ENCODE data around the gene CHMP6. TPM values are rescaled to one million over a fixed set of nuclear protein-coding genes. Genes with fewer than 3 reads are reported as not detected.

CHMP6 gene
- total and polyA plus RNA-seq, 11 donors, result 17.9 to 35.5 (median 19.6) TPM

GRCh38 chr17:80986046-80986445, 5.6 kb upstream of the CHMP6 start:
- Histone ChIP-seq H3K9me3 (no peaks in the 10 kb centered on the region), H3K27ac (no peak overlapping the region), H3K27me3 (peaks cover 0 to 14% (median 1%) of the 10 kb centered on the region in 9 donors), H3K4me1 (peaks cover 0 to 22% (median 11%) of the 10 kb centered on the region in 12 donors), H3K36me3 (no peaks in the 10 kb centered on the region), H3K4me3 (no peak overlapping the region)
- intact Hi-C loops (cut with DNase I), result loop anchor here in 3 of 10 donors (5.0 kb wide), 1 partner anchor 116 kb away; no protein-coding TSS in a partner anchor
- DNase-seq (no peak), ATAC-seq (no peak)
- TF ChIP-seq, protein P1, sequence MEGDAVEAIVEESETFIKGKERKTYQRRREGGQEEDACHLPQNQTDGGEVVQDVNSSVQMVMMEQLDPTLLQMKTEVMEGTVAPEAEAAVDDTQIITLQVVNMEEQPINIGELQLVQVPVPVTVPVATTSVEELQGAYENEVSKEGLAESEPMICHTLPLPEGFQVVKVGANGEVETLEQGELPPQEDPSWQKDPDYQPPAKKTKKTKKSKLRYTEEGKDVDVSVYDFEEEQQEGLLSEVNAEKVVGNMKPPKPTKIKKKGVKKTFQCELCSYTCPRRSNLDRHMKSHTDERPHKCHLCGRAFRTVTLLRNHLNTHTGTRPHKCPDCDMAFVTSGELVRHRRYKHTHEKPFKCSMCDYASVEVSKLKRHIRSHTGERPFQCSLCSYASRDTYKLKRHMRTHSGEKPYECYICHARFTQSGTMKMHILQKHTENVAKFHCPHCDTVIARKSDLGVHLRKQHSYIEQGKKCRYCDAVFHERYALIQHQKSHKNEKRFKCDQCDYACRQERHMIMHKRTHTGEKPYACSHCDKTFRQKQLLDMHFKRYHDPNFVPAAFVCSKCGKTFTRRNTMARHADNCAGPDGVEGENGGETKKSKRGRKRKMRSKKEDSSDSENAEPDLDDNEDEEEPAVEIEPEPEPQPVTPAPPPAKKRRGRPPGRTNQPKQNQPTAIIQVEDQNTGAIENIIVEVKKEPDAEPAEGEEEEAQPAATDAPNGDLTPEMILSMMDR (IDR thresholded peaks at IDR 0.05), result no peak
- no peak for TF ChIP-seq POLR2A (IDR thresholded peaks at IDR 0.05)
- 79 to 86% (median 85%) methylated on average over 7 of the region's 7 CpGs for WGBS, 4 donors

GRCh38 chr17:80986816-80987475, 4.7 kb upstream of the CHMP6 start:
- DNase-seq (peak; percentile 42 to 63 (median 53)), ATAC-seq (peak in 2 of 4 donors; percentile 38 to 45)
- 65 to 69% (median 66%) methylated on average over 17 to 18 of the region's 18 CpGs for WGBS, 4 donors
- H3K4me3 ChIP-seq, result no peak overlapping the region
- peaks cover 0 to 24% (median 11%) of the 10 kb centered on the region in 12 donors for H3K4me1 ChIP-seq
- intact Hi-C loops (cut with DNase I), result loop anchor here in 3 of 10 donors (5.0 kb wide), 1 partner anchor 115 kb away; no protein-coding TSS in a partner anchor
- peaks cover 0 to 7% (median 0%) of the 10 kb centered on the region in 9 donors for H3K27me3 ChIP-seq
- peak overlapping the region in 2 of 12 donors; percentile 49 for H3K27ac ChIP-seq
- no peak for TF ChIP-seq POLR2A (IDR thresholded peaks at IDR 0.05)
- H3K36me3 ChIP-seq, result no peaks in the 10 kb centered on the region
- no peaks in the 10 kb centered on the region for H3K9me3 ChIP-seq

DNA sequence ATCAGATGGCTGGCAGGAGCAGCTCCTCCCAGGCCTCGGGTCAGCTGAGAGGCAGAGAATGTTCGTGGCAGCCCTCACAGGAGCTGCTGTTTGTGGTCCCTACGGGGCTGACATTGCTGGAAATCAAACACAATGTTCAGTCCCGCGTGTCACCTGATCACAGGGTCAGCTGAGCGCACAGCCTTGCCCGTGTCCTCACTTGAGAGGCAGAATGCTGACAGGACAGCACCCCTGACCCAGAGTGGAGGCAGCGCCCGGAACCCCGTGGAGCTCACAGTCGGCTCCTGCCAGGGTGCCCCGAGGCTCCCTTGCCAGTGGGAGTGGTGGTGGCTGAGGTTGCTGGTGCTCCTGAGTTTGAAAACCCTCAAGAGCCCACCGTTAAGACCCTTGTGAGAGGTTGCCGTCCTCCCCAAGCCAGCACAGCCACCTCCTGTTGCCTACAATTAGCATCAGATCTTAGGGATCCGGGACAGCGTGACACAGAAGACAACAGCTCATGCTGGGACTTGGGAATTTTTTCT, 3.6 kb upstream of the CHMP6 start:
- H3K27ac ChIP-seq, result peak overlapping the region in 4 of 12 donors; percentile 10 to 49 (median 47)
- H3K27me3 ChIP-seq, result peaks cover 0 to 7% (median 0%) of the 10 kb centered on the region in 9 donors
- DNase-seq (peak in 2 of 5 donors; percentile 7 to 41), ATAC-seq (peak in 3 of 4 donors; percentile 4 to 35 (median 19))
- H3K36me3 ChIP-seq, result no peaks in the 10 kb centered on the region
- no peaks in the 10 kb centered on the region for H3K9me3 ChIP-seq
- no peak overlapping the region for H3K4me3 ChIP-seq
- TF ChIP-seq, protein P1 (IDR thresholded peaks at IDR 0.05), result no peak
- no peak for TF ChIP-seq POLR2A (IDR thresholded peaks at IDR 0.05)
- 47 to 70% (median 68%) methylated on average over 5 to 16 of the region's 16 CpGs for WGBS, 4 donors
- intact Hi-C loops (cut with DNase I), result loop anchor here in 3 of 10 donors (5.0 kb wide), 1 partner anchor 114 kb away; no protein-coding TSS in a partner anchor
- peaks cover 0 to 29% (median 17%) of the 10 kb centered on the region in 12 donors for H3K4me1 ChIP-seq

DNA sequence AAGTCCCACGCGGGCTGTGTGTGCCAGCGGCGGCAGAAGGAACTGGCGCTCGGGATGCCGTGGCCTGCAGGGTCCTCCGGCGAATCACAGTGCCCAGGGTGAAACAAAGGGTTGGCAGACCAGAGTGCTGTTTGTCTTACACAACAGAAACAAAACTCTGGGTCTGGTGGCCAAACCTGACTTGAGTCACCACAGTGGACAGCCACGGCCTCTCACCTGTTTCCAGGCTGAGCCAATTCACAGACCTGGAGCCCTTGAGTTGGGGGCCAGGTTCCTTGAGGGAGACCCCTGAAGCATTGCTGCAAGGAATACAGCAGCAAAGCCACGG, 2.1 kb upstream of the CHMP6 start:
- no peak for ATAC-seq
- intact Hi-C loops (cut with DNase I), result loop anchor here in 4 of 10 donors (1.0 to 5.0 kb wide), 2 partner anchors 112 to 113 kb away; no protein-coding TSS in a partner anchor
- H3K36me3 ChIP-seq, result no peaks in the 10 kb centered on the region
- no peak for DNase-seq
- H3K4me3 ChIP-seq, result peak overlapping the region in 3 of 12 donors; percentile 15 to 36 (median 19)
- H3K9me3 ChIP-seq, result no peaks in the 10 kb centered on the region
- whole genome bisulfite sequencing, 4 donors, result 70 to 82% (median 79%) methylated on average over 10 to 11 of the region's 11 CpGs
- TF ChIP-seq POLR2A (IDR thresholded peaks at IDR 0.05), result no peak
- TF ChIP-seq, protein P1 (IDR thresholded peaks at IDR 0.05), result no peak
- peaks cover 0 to 43% (median 28%) of the 10 kb centered on the region in 12 donors for H3K4me1 ChIP-seq
- H3K27ac ChIP-seq, result no peak overlapping the region
- H3K27me3 ChIP-seq, result peaks cover 0 to 7% (median 0%) of the 10 kb centered on the region in 9 donors
